ENCODE measurements around the gene ARHGAP40. TPM values are rescaled to one million over a fixed set of nuclear protein-coding genes. Genes with fewer than 3 reads are reported as not detected.
A peak's percentile ranks its signal among the peaks of the same experiment; 100 is the strongest.

Gene ARHGAP40
- total and polyA plus RNA-seq, 2 of the 13 experiments (the other 11 are each of a cell fraction or from before 2014, with no cell fraction given), result 0.75 to 2.1 TPM

- Histone ChIP-seq H2AFZ (ENCODE audit: low read length) (no peak overlapping the region), H3K27me3 (ENCODE audit: control insufficient read depth in 1 of 2, insufficient read depth in 2 of 2, low read length in 2 of 2) (no peaks in the 10 kb centered on the region; a peak in 2 of 5 replicates), H3K36me3 (replicated peaks in 1 of 2; ENCODE audit: control insufficient read depth in 1 of 2, insufficient read depth in 2 of 2, low read length in 2 of 2) (no peaks in the 10 kb centered on the region), H3K4me2 (ENCODE audit: low read depth, low read length) (no peak overlapping the region), H3K4me1 (ENCODE audit: insufficient read depth, low read length) (no peaks in the 10 kb centered on the region), H3K79me2 (ENCODE audit: insufficient read depth, low read length) (no peaks in the 10 kb centered on the region), H3K27ac (ENCODE audit: extremely low read length, insufficient read depth, low read length) (no peak overlapping the region), H3K4me3 (replicated peaks in 1 of 3; ENCODE audit: insufficient read depth in 1 of 3, low read depth in 2 of 3, low read length in 3 of 3) (no peak overlapping the region), H3K9ac (ENCODE audit: insufficient read depth, low read depth, low read length) (no peak overlapping the region), H3K9me3 (ENCODE audit: low read length) (peaks cover 3% of the 10 kb centered on the region; the same call in 1 of the 2 replicates), H4K20me1 (ENCODE audit: insufficient read depth, low read length) (no peaks in the 10 kb centered on the region)
- in situ Hi-C loops (cut with HindIII; ENCODE audit: extremely low pct_ligation_motif_present, low pct_unique_long_range_greater_than_20kb), result loop anchor here (25.0 kb wide), 1 partner anchor 408 kb away; no protein-coding TSS in a partner anchor
- ChIA-PET CTCF (ENCODE audit: low intra/inter-chr PET ratio, low total read pairs) (no interaction called here), POLR2A (no interaction called here)
- FAIRE-seq (no peak), ATAC-seq (no peak), DNase-seq (ENCODE audit: low spot score) (no peak)
- 64% methylated on average over 9 of the region's 9 CpGs for WGBS (ENCODE audit: low lambda C conversion rate)
- BruUV-seq (replicated peaks), result no TSS peak
- intact Hi-C loops (cut with micrococcal nuclease; ENCODE audit: unreplicated experiment), result no loop called here
- TF ChIP-seq ZNF138 (CRISPR knock-in tag; IDR thresholded peaks at IDR 0.05; ENCODE audit: low read depth) (no peak), NFRKB (IDR thresholded peaks at IDR 0.05) (no peak), SMC3 (IDR thresholded peaks at IDR 0.05; ENCODE audit: low read length) (no peak), NR2C2 (CRISPR knock-in tag; IDR thresholded peaks at IDR 0.05; ENCODE audit: borderline replicate concordance) (peak; percentile 52; the same call in 1 of the 2 replicates), YEATS2 (CRISPR knock-in tag; IDR thresholded peaks at IDR 0.05; ENCODE audit: borderline replicate concordance) (no peak), ZEB1 (IDR thresholded peaks at IDR 0.05; ENCODE audit: insufficient replicate concordance, low read depth) (no peak), GABPA (IDR thresholded peaks at IDR 0.05; ENCODE audit: low read depth, low read length) (no peak; the same call in 1 of the 2 replicates), GABPA (CRISPR knock-in tag; IDR thresholded peaks at IDR 0.05; ENCODE audit: low read depth) (peak; percentile 39; the same call in 1 of the 2 replicates), ZNF446 (CRISPR knock-in tag; IDR thresholded peaks at IDR 0.05) (no peak), MTERF4 (CRISPR knock-in tag; IDR thresholded peaks at IDR 0.05) (no peak), SYNCRIP (IDR thresholded peaks at IDR 0.05; ENCODE audit: insufficient read depth, low read depth, low read length) (no peak), ELF3 (CRISPR knock-in tag; IDR thresholded peaks at IDR 0.05) (no peak), NR0B2 (CRISPR knock-in tag; IDR thresholded peaks at IDR 0.05) (no peak), ZNF615 (CRISPR knock-in tag; IDR thresholded peaks at IDR 0.05; ENCODE audit: borderline replicate concordance) (no peak), EEA1 (CRISPR knock-in tag; IDR thresholded peaks at IDR 0.05; ENCODE audit: borderline replicate concordance) (no peak), ZFX (CRISPR knock-in tag; IDR thresholded peaks at IDR 0.05; ENCODE audit: low read depth) (no peak), ADNP (CRISPR knock-in tag; IDR thresholded peaks at IDR 0.05) (no peak), KLF13 (CRISPR knock-in tag; IDR thresholded peaks at IDR 0.05) (no peak)
- TF ChIP-seq, protein P1, sequence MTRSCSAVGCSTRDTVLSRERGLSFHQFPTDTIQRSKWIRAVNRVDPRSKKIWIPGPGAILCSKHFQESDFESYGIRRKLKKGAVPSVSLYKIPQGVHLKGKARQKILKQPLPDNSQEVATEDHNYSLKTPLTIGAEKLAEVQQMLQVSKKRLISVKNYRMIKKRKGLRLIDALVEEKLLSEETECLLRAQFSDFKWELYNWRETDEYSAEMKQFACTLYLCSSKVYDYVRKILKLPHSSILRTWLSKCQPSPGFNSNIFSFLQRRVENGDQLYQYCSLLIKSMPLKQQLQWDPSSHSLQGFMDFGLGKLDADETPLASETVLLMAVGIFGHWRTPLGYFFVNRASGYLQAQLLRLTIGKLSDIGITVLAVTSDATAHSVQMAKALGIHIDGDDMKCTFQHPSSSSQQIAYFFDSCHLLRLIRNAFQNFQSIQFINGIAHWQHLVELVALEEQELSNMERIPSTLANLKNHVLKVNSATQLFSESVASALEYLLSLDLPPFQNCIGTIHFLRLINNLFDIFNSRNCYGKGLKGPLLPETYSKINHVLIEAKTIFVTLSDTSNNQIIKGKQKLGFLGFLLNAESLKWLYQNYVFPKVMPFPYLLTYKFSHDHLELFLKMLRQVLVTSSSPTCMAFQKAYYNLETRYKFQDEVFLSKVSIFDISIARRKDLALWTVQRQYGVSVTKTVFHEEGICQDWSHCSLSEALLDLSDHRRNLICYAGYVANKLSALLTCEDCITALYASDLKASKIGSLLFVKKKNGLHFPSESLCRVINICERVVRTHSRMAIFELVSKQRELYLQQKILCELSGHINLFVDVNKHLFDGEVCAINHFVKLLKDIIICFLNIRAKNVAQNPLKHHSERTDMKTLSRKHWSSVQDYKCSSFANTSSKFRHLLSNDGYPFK (CRISPR knock-in tag; IDR thresholded peaks at IDR 0.05; ENCODE audit: borderline replicate concordance), result no peak
- TF ChIP-seq, protein P2, sequence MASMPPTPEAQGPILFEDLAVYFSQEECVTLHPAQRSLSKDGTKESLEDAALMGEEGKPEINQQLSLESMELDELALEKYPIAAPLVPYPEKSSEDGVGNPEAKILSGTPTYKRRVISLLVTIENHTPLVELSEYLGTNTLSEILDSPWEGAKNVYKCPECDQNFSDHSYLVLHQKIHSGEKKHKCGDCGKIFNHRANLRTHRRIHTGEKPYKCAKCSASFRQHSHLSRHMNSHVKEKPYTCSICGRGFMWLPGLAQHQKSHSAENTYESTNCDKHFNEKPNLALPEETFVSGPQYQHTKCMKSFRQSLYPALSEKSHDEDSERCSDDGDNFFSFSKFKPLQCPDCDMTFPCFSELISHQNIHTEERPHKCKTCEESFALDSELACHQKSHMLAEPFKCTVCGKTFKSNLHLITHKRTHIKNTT (CRISPR knock-in tag; IDR thresholded peaks at IDR 0.05), result no peak
These were observed 27.2 kb downstream of the ARHGAP40 start for GRCh38 chr20:38628580-38629470.
